ENCODE measurements around the gene SVIL.

Gene SVIL

DNA sequence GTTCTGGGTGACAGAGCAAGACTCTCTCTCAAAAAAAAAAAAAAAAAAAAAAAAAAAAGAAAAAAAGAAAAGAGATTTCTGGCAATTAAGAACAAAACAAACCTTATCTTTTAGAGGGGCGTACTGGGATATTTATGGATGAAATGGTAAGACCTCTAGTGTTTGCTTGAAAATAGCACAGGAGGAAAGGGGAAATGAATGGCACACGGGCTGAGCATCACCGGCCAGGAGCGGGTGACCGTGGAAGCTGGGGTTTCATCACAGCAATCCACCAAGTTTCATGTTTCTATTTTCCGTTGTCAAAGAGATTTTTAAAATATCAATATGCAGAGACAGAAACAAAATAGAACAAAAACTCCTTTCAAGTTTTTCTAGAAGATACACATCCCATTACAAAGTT lies 105.6 kb downstream of the SVIL start:
- TF ChIP-seq, protein P1, sequence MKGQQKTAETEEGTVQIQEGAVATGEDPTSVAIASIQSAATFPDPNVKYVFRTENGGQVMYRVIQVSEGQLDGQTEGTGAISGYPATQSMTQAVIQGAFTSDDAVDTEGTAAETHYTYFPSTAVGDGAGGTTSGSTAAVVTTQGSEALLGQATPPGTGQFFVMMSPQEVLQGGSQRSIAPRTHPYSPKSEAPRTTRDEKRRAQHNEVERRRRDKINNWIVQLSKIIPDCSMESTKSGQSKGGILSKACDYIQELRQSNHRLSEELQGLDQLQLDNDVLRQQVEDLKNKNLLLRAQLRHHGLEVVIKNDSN (IDR thresholded peaks at IDR 0.05) = no peak
- TF ChIP-seq REST (IDR thresholded peaks at IDR 0.05; ENCODE audit: low read depth) (no peak), EP300 (IDR thresholded peaks at IDR 0.05; ENCODE audit: borderline replicate concordance) (no peak), CEBPB (IDR thresholded peaks at IDR 0.05) (no peak), TEAD4 (IDR thresholded peaks at IDR 0.05) (no peak), NFIC (IDR thresholded peaks at IDR 0.05) (no peak), CREB1 (IDR thresholded peaks at IDR 0.05; ENCODE audit: low read depth) (no peak), TAF1 (IDR thresholded peaks at IDR 0.05; ENCODE audit: low read depth) (no peak)
- TF ChIP-seq, protein P2, sequence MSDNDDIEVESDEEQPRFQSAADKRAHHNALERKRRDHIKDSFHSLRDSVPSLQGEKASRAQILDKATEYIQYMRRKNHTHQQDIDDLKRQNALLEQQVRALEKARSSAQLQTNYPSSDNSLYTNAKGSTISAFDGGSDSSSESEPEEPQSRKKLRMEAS (IDR thresholded peaks at IDR 0.05) = no peak

DNA sequence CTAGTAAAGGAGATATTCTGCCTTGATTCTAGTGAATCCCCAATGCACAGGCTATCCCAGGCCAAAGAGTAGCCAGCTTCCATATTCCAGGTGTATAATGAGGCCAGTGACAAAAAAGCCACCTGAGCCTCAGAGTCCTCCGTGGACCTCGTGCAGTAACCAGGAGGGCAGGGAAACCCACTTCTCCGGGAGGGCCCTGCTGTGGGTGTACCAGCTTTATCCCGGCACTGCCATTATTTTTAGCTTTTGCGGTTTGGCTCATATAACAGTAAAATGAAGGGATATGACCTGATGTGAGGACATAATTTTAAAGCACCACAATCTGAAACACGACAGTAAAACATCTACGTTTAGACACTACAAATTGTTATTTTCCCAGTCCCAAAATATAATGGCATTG lies 109.0 kb downstream of the SVIL start:
- TF ChIP-seq NFIC (IDR thresholded peaks at IDR 0.05) = no peak
- no peak for TF ChIP-seq TEAD4 (IDR thresholded peaks at IDR 0.05)
- TF ChIP-seq, protein P1 (IDR thresholded peaks at IDR 0.05) = no peak
- TF ChIP-seq EGR1 (IDR thresholded peaks at IDR 0.05) = no peak
- no peak for TF ChIP-seq ZBTB7A (IDR thresholded peaks at IDR 0.05; ENCODE audit: low read depth)
- TF ChIP-seq, protein P2 (IDR thresholded peaks at IDR 0.05) = no peak

DNA sequence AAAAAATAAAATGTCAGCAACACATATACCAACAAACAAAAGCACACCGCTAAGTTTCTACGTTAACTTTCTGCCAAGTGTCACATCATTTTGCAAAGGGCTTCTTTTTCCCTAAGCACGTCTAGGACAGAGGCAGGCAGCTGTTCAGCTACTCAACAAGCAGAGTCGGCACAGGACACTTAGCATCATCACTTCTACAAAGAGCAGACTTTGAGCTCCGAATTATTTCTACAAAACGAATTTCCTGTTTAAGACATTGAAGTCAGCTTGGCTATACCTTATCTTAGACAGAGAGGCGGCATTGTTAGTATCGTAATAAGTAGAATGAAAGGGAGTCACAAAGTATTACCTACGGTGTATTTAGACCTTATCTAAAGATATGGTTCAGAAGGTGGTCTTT lies 110.1 kb downstream of the SVIL start:
- no peak for TF ChIP-seq TCF12 (IDR thresholded peaks at IDR 0.05; ENCODE audit: low read depth)
- no peak for TF ChIP-seq TAF1 (IDR thresholded peaks at IDR 0.05; ENCODE audit: low read depth)
- TF ChIP-seq, protein P2 (IDR thresholded peaks at IDR 0.05) = no peak
- no peak for TF ChIP-seq NFIC (IDR thresholded peaks at IDR 0.05)
- TF ChIP-seq TEAD4 (IDR thresholded peaks at IDR 0.05) = no peak
- no peak for TF ChIP-seq ZBTB7A (IDR thresholded peaks at IDR 0.05; ENCODE audit: low read depth)
- TF ChIP-seq REST (IDR thresholded peaks at IDR 0.05; ENCODE audit: low read depth) = no peak
- TF ChIP-seq YY1 (IDR thresholded peaks at IDR 0.05; ENCODE audit: low read depth) = no peak
- TF ChIP-seq RAD21 (IDR thresholded peaks at IDR 0.05; ENCODE audit: low read depth) = no peak
- no peak for TF ChIP-seq EGR1 (IDR thresholded peaks at IDR 0.05)
- TF ChIP-seq EP300 (IDR thresholded peaks at IDR 0.05; ENCODE audit: borderline replicate concordance) = no peak
- TF ChIP-seq, protein P1 (IDR thresholded peaks at IDR 0.05) = no peak
- TF ChIP-seq CREB1 (IDR thresholded peaks at IDR 0.05; ENCODE audit: low read depth) = no peak

DNA sequence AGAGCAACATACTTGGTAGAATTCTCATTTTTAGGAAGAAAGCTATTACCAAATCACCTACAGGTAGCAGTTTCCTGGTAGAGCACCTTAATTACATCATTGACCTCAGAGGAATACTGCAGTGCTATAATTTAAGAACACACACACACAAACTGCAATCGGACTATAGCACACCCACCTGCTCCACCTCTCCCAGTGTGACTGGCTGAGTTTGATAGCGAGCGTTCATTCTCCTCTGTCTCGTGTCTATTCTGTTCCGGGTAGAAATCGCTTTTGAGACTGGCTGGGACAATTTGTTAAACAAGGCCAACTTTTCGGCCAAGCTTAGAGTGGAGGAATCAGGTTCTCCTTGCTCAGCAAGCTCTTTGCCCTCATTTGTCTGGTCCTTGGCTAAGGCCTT lies 110.5 kb downstream of the SVIL start:
- TF ChIP-seq TAF1 (IDR thresholded peaks at IDR 0.05; ENCODE audit: low read depth) (no peak), REST (IDR thresholded peaks at IDR 0.05; ENCODE audit: low read depth) (no peak), ZBTB7A (IDR thresholded peaks at IDR 0.05; ENCODE audit: low read depth) (no peak), EP300 (IDR thresholded peaks at IDR 0.05; ENCODE audit: borderline replicate concordance) (no peak), NFIC (IDR thresholded peaks at IDR 0.05) (no peak), YY1 (IDR thresholded peaks at IDR 0.05; ENCODE audit: low read depth) (no peak)
- TF ChIP-seq, protein P1 (IDR thresholded peaks at IDR 0.05) = no peak
